PC-3 (cell line): ENCODE measurements around the gene YARS2. TPM values are rescaled to one million over a fixed set of nuclear protein-coding genes. Genes with fewer than 3 reads are reported as not detected.

Source experiments
- ATAC-seq: fragments of 200-7000 bp; cut with Tn5 transposase; 2 replicates; pipeline ENCODE4 v1.9.1; 2020; ENCODE audit warnings: mild to moderate bottlenecking, moderate library complexity
- BruUV-seq: library from RNA; stranded (reverse); fragments of 400-500 nt; replicated peaks from 2 replicates; lab custom pipeline; 2021; lab: Mats Ljungman, UMichigan
- CTCF ChIA-PET: fragments of 300-600 bp; sonication (Branson Sonifier 250); formaldehyde crosslinking; loops from one replicate; lab custom pipeline; 2022; ENCODE audit warnings: antibody characterized with exemption; lab: Charles Lee
- POLR2A ChIA-PET: fragments of 300-600 bp; sonication (Branson Sonifier 250); formaldehyde crosslinking; loops from one replicate; lab custom pipeline; 2022; ENCODE audit warnings: antibody characterized with exemption; ENCODE audit not compliant: unreplicated experiment; lab: Charles Lee
- DNase-seq: peaks from one replicate; pipeline ENCODE4 v3.0.0-alpha.2; 2015
- H2AFZ ChIP-seq: fragments of 300-600 bp; sonication (generic); 2 replicates; pipeline ENCODE4 v1.6.0; 2016; ENCODE audit warnings: antibody characterized with exemption, low read length
- H3F3A ChIP-seq: fragments of 300-600 bp; sonication (generic); one replicate; pipeline ENCODE4 v1.6.0; 2017; ENCODE audit warnings: antibody characterized with exemption, low read length, control low read depth, mild to moderate bottlenecking; ENCODE audit not compliant: unreplicated experiment
- H3K27ac ChIP-seq: fragments of 300-600 bp; sonication (generic); 2 replicates; pipeline ENCODE4 v1.5.1; 2016; ENCODE audit warnings: mild to moderate bottlenecking, low read length
- H3K27me3 ChIP-seq: fragments of 300-600 bp; sonication (generic); 2 replicates; pipeline ENCODE4 v1.6.1; 2016; ENCODE audit warnings: low read length, mixed read lengths
- H3K36me3 ChIP-seq: fragments of 300-600 bp; sonication (generic); 2 replicates; pipeline ENCODE4 v1.6.1; 2016; ENCODE audit warnings: low read depth, mixed run types, low read length, mixed read lengths
- H3K4me1 ChIP-seq: fragments of 300-600 bp; sonication (generic); 2 replicates; pipeline ENCODE4 v1.5.1; 2016; ENCODE audit warnings: low read length; ENCODE audit not compliant: insufficient read depth
- H3K4me2 ChIP-seq: fragments of 300-600 bp; sonication (generic); 2 replicates; pipeline ENCODE4 v1.6.0; 2016; ENCODE audit warnings: low read length
- H3K4me3 ChIP-seq: fragments of 300-600 bp; sonication (generic); 2 replicates; pipeline ENCODE4 v1.5.1; 2016; ENCODE audit warnings: mild to moderate bottlenecking, low read length, mixed read lengths
- H3K79me2 ChIP-seq: fragments of 300-600 bp; sonication (generic); 2 replicates; pipeline ENCODE4 v1.6.1; 2017; ENCODE audit warnings: low read length, mixed read lengths
- H3K9ac ChIP-seq: fragments of 300-600 bp; sonication (generic); 2 replicates; pipeline ENCODE4 v1.6.0; 2016; ENCODE audit warnings: mild to moderate bottlenecking, low read length
- H3K9me2 ChIP-seq: fragments of 300-600 bp; sonication (generic); replicated peaks from 2 replicates; pipeline ENCODE4 v1.6.1; 2016; ENCODE audit warnings: mixed run types, low read length, mixed read lengths
- H3K9me3 ChIP-seq: fragments of 300-600 bp; sonication (generic); 2 replicates; pipeline ENCODE4 v1.6.1; 2016; ENCODE audit warnings: low read length, mixed read lengths
- H4K20me1 ChIP-seq: fragments of 300-600 bp; sonication (generic); 2 replicates; pipeline ENCODE4 v1.6.1; 2016; ENCODE audit warnings: low read length, mixed read lengths
- CTCF ChIP-seq: fragments of 300-600 bp; sonication (generic); conservative IDR thresholded peaks from 2 replicates; pipeline ENCODE4 v1.5.1; 2017; ENCODE audit warnings: antibody characterized with exemption, low read depth, mild to moderate bottlenecking, low read length
- EZH2 ChIP-seq: fragments of 300-600 bp; sonication (generic); IDR thresholded peaks from one replicate; pipeline ENCODE4 v1.6.1; 2017; ENCODE audit warnings: antibody characterized with exemption, mild to moderate bottlenecking, low read length; ENCODE audit not compliant: unreplicated experiment
- EZH2phosphoT487 ChIP-seq: fragments of 300-600 bp; sonication (generic); IDR thresholded peaks from 2 replicates; pipeline ENCODE4 v1.6.1; 2018; ENCODE audit warnings: mild to moderate bottlenecking, antibody characterized with exemption, low read length, borderline replicate concordance
- intact Hi-C: fragments of 100-400 bp; cut with micrococcal nuclease; formaldehyde crosslinking; loops from 2 replicates; pipeline ENCODE4 v1.9.0; 2023
- total RNA-seq: library from RNA; depleted of rRNA; stranded (reverse); fragments of >200 nt; gene quantifications from 2 replicates; pipeline ENCODE4 v1.2.3, GENCODE V29; 2014

Gene YARS2
- total RNA-seq, 1 experiment from 2014 or later: 37.4 TPM

GRCh38 chr12:32789446-32789845, 33.7 kb upstream of the YARS2 start:
- no peak for ATAC-seq
- no peaks in the 10 kb centered on the region for H4K20me1 ChIP-seq
- H3K4me3 ChIP-seq: no peak overlapping the region
- no peaks in the 10 kb centered on the region for H3F3A ChIP-seq
- H3K4me2 ChIP-seq: no peak overlapping the region
- H3K9ac ChIP-seq: no peak overlapping the region
- H3K27me3 ChIP-seq: no peaks in the 10 kb centered on the region
- ChIA-PET POLR2A (no interaction called here), CTCF (no interaction called here)
- no peaks in the 10 kb centered on the region for H3K9me3 ChIP-seq
- BruUV-seq: no TSS peak
- no peak for DNase-seq
- no peaks in the 10 kb centered on the region for H3K9me2 ChIP-seq
- H2AFZ ChIP-seq: no peak overlapping the region
- no peaks in the 10 kb centered on the region for H3K36me3 ChIP-seq
- no peak overlapping the region for H3K27ac ChIP-seq
- intact Hi-C loops: no loop called here
- H3K79me2 ChIP-seq: no peaks in the 10 kb centered on the region
- no peaks in the 10 kb centered on the region for H3K4me1 ChIP-seq
- TF ChIP-seq EZH2phosphoT487: no peak
- TF ChIP-seq EZH2: no peak

- no peak overlapping the region for H3K4me2 ChIP-seq
- TF ChIP-seq CTCF (no peak), EZH2phosphoT487 (no peak), EZH2 (no peak)
- H3K27me3 ChIP-seq: no peaks in the 10 kb centered on the region
- no peak overlapping the region for H3K4me3 ChIP-seq
- no peaks in the 10 kb centered on the region for H3K4me1 ChIP-seq
- ChIA-PET POLR2A (no interaction called here), CTCF (no interaction called here)
- H3K27ac ChIP-seq: no peak overlapping the region
- no peaks in the 10 kb centered on the region for H4K20me1 ChIP-seq
- H3K36me3 ChIP-seq: no peaks in the 10 kb centered on the region
- no peak overlapping the region for H3K9ac ChIP-seq
- H3K79me2 ChIP-seq: no peaks in the 10 kb centered on the region
- H3K9me3 ChIP-seq: no peaks in the 10 kb centered on the region
- no peak overlapping the region for H2AFZ ChIP-seq
- DNase-seq: no peak
- ATAC-seq: no peak
- H3F3A ChIP-seq: no peaks in the 10 kb centered on the region
- no peaks in the 10 kb centered on the region for H3K9me2 ChIP-seq
- intact Hi-C loops: no loop called here
- BruUV-seq: no TSS peak
These were observed 32.7 kb upstream of the YARS2 start for GRCh38 chr12:32788405-32788804.

GRCh38 chr12:32785557-32785956, 29.9 kb upstream of the YARS2 start:
- H2AFZ ChIP-seq: no peak overlapping the region
- BruUV-seq: no TSS peak
- CTCF ChIA-PET: no interaction called here
- no peaks in the 10 kb centered on the region for H3F3A ChIP-seq
- no peaks in the 10 kb centered on the region for H3K9me3 ChIP-seq
- H4K20me1 ChIP-seq: no peaks in the 10 kb centered on the region
- ATAC-seq: no peak
- no peaks in the 10 kb centered on the region for H3K36me3 ChIP-seq
- DNase-seq: no peak
- no peaks in the 10 kb centered on the region for H3K27me3 ChIP-seq
- intact Hi-C loops: no loop called here
- no peak overlapping the region for H3K4me2 ChIP-seq
- no peaks in the 10 kb centered on the region for H3K79me2 ChIP-seq
- peaks cover 2% of the 10 kb centered on the region for H3K4me1 ChIP-seq
- no peak overlapping the region for H3K9ac ChIP-seq
- no peak for TF ChIP-seq EZH2
- no peak for TF ChIP-seq EZH2phosphoT487
- TF ChIP-seq CTCF: no peak
- no peak overlapping the region for H3K27ac ChIP-seq
- no peaks in the 10 kb centered on the region for H3K9me2 ChIP-seq
- POLR2A ChIA-PET: no interaction called here
- H3K4me3 ChIP-seq: no peak overlapping the region
